ENCODE results near the gene PRKCD.
A peak's percentile ranks its signal among the peaks of the same experiment; 100 is the strongest.

Gene PRKCD

GRCh38 chr3:53192608-53193007 lies 31.6 kb downstream of the PRKCD start:
- peaks cover 6% of the 10 kb centered on the region for H3K4me1 Mint-ChIP-seq (ENCODE audit: low read depth)
- H3K9me3 Mint-ChIP-seq = no peaks in the 10 kb centered on the region
- no peak overlapping the region for H3K27ac Mint-ChIP-seq
- no peak for DNase-seq (ENCODE audit: low spot score)
- H3K36me3 Mint-ChIP-seq (ENCODE audit: low read depth) = peaks cover 6% of the 10 kb centered on the region
- H3K4me3 Mint-ChIP-seq = no peak overlapping the region
- no peaks in the 10 kb centered on the region for H3K27me3 Mint-ChIP-seq (ENCODE audit: low read depth)

DNA sequence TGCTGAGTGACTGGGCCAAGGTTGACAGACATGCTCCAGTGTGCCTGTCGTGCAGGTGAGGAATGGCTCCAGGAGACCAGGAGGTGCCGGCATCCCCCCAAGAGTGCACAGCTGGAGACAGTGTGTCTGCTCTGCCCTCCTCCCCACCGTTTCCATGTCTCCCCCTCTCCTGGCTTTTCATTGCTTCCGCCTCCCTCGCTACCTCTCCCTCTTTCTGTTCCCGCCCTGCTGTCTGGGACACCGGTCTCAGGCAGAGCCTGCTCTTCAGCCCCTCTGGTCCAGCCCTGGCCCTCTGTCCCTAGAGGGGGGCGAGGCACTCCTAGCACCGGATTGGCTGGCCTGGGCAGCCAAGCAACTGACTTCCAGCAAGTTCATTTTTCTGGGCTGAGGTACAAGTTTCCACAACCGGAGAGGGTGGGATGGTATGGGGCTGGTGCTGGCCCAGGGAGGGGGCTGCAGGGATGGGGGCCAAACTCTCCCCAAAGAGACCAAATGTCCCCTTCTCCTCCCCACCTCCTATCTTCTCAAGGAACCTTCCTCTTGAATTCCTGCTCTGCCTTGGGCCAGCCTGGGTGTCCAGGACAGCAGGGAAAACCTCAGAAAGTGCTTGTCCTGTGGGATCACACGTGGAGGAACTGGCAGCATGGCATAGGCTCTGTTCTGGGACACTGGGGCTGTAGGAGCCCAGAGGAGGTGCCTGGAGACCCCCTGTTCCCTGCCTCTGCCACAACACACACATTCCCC lies 32.6 kb downstream of the PRKCD start:
- DNase-seq (ENCODE audit: low spot score) = no peak
- Mint-ChIP-seq H3K27me3 (ENCODE audit: low read depth) (no peaks in the 10 kb centered on the region), H3K9me3 (no peaks in the 10 kb centered on the region), H3K36me3 (ENCODE audit: low read depth) (peaks cover 5% of the 10 kb centered on the region), H3K27ac (peak overlapping the region; percentile 67), H3K4me1 (ENCODE audit: low read depth) (peaks cover 6% of the 10 kb centered on the region), H3K4me3 (no peak overlapping the region)

GRCh38 chr3:53194210-53195065 lies 33.4 kb downstream of the PRKCD start:
- DNase-seq (ENCODE audit: low spot score) = no peak
- H3K4me1 Mint-ChIP-seq (ENCODE audit: low read depth) = peaks cover 6% of the 10 kb centered on the region
- no peaks in the 10 kb centered on the region for H3K9me3 Mint-ChIP-seq
- H3K36me3 Mint-ChIP-seq (ENCODE audit: low read depth) = peaks cover 5% of the 10 kb centered on the region
- no peak overlapping the region for H3K4me3 Mint-ChIP-seq
- no peak overlapping the region for H3K27ac Mint-ChIP-seq
- H3K27me3 Mint-ChIP-seq (ENCODE audit: low read depth) = no peaks in the 10 kb centered on the region

DNA sequence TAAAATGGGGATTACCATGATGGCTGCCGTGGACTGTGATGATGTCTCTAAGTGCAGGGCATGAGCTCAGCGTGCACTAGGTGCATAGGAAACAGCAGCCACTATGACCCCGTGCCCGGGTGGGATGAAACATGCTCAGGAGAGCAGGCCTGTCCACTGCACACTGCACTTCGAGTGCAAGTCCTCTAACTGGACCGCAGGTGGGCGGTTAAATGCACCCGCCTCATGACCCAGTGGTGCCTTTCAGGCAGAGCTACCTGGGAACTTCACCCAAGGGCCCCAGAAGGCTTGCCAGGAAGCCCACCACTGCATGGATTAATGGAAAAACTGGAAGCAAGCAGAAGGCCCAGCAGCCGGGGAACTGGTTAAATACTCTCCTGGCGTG lies 34.0 kb downstream of the PRKCD start:
- H3K27ac Mint-ChIP-seq = no peak overlapping the region
- DNase-seq (ENCODE audit: low spot score) = no peak
- peaks cover 2% of the 10 kb centered on the region for H3K36me3 Mint-ChIP-seq (ENCODE audit: low read depth)
- no peaks in the 10 kb centered on the region for H3K9me3 Mint-ChIP-seq
- H3K4me3 Mint-ChIP-seq = no peak overlapping the region
- H3K4me1 Mint-ChIP-seq (ENCODE audit: low read depth) = peaks cover 6% of the 10 kb centered on the region
- H3K27me3 Mint-ChIP-seq (ENCODE audit: low read depth) = no peaks in the 10 kb centered on the region

DNA sequence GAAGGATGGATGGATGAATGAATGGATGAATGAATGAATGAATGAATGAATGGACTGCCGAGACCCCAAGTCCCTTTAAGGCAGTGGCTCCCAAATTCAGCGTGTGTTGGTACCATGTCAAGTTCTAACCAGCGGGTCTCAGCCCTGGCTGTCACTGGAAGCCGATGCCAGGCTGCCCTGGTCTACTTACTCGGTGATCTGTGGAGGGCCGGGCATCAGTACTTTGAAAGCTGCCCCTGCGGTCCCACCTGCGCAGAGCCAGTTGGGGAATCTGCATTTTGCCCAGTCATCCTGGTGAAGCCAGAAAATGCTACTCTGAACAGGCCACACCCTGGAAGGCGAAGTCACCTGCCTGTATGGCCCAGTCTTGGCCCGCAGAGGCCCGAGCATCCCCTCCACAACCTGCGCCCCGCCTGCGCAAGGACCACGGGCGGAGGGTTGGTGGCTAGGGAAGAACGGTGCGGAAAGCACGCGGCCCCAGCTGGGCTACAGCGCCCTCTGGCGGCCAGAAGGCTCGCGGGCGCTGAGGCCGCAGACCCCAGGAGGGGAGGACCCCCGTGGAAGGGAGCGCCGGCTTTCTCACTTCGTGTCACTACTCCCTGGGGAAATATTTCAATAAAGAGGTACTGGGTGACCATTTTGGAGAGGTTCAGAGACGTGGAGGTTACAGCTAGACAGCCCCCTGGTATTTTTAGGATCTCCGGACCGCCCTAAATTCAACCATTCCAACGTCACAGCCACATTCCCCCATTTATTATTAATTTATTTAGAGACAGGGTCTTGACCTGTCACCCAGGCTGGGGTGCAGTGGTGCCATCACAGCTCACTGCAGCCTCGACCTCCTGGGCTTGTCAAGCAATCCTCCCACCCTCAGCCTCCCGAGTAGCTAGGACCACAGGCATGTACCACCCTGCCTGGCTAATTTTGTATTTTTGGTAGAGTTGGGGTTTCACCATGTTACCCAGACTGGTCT lies 34.9 kb downstream of the PRKCD start:
- Mint-ChIP-seq H3K27me3 (ENCODE audit: low read depth) (no peaks in the 10 kb centered on the region), H3K4me3 (no peak overlapping the region), H3K9me3 (no peaks in the 10 kb centered on the region), H3K27ac (no peak overlapping the region), H3K36me3 (ENCODE audit: low read depth) (no peaks in the 10 kb centered on the region), H3K4me1 (ENCODE audit: low read depth) (peaks cover 6% of the 10 kb centered on the region)
- DNase-seq (ENCODE audit: low spot score) = peak; percentile 52

DNA sequence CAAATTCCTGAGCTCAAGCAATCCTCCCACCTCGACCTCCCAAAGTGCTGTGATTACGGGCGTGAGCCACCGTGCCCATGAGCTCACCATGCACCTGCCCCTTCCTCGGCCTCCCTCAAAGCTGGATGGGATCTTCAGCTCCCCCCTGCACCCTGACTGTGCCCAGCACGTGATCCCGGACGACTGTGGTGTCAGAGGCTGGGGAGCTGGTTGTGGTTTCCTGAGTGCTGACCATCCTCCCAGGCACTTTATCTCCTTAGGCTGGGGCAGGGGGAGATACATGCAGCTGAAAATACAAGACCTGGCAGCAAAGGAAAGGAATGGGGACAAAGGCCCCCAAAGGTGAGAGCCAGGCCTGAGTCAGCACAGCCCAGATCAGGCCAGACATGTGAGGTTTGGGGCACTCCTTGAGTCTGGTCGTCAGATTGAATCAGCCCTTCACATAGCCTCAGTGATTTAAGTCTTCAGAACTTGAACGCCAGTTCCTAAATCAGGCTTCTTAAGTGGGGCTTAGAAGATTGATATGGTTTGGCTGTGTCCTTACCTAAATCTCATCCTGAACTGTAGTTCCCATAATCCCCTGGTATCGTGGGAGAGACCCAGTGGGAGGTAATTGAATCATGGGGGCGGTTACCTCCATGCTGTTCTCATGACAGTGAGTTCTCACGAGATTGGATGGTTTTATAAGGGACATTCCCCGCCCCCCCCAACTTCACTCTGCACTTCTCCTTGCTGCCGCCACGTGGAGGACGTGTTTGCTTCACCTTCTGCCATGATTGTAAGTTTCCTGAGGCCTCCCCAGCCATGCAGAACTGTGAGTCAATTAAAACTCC lies 35.8 kb downstream of the PRKCD start:
- DNase-seq (ENCODE audit: low spot score) = peak; percentile 17
- H3K4me3 Mint-ChIP-seq = no peak overlapping the region

GRCh38 chr3:53198256-53198977 lies 37.4 kb downstream of the PRKCD start:
- DNase-seq (ENCODE audit: low spot score) = no peak
- no peaks in the 10 kb centered on the region for H3K27me3 Mint-ChIP-seq (ENCODE audit: low read depth)
- no peaks in the 10 kb centered on the region for H3K9me3 Mint-ChIP-seq
- H3K36me3 Mint-ChIP-seq (ENCODE audit: low read depth) = no peaks in the 10 kb centered on the region
- no peak overlapping the region for H3K27ac Mint-ChIP-seq
- no peak overlapping the region for H3K4me3 Mint-ChIP-seq
- peaks cover 3% of the 10 kb centered on the region for H3K4me1 Mint-ChIP-seq (ENCODE audit: low read depth)

More for the DNA sequence above, 35.8 kb downstream of the PRKCD start:
- Mint-ChIP-seq H3K27me3 (ENCODE audit: low read depth) (no peaks in the 10 kb centered on the region), H3K4me1 (ENCODE audit: low read depth) (peaks cover 6% of the 10 kb centered on the region), H3K27ac (no peak overlapping the region), H3K9me3 (no peaks in the 10 kb centered on the region), H3K36me3 (ENCODE audit: low read depth) (no peaks in the 10 kb centered on the region)

GRCh38 chr3:53198996-53199395 lies 38.0 kb downstream of the PRKCD start:
- no peak for DNase-seq (ENCODE audit: low spot score)
- Mint-ChIP-seq H3K27ac (no peak overlapping the region), H3K36me3 (ENCODE audit: low read depth) (no peaks in the 10 kb centered on the region), H3K4me1 (ENCODE audit: low read depth) (peaks cover 3% of the 10 kb centered on the region), H3K27me3 (ENCODE audit: low read depth) (no peaks in the 10 kb centered on the region), H3K9me3 (no peaks in the 10 kb centered on the region), H3K4me3 (no peak overlapping the region)

GRCh38 chr3:53199834-53200233 lies 38.8 kb downstream of the PRKCD start:
- no peaks in the 10 kb centered on the region for H3K27me3 Mint-ChIP-seq (ENCODE audit: low read depth)
- H3K4me3 Mint-ChIP-seq = no peak overlapping the region
- peaks cover 3% of the 10 kb centered on the region for H3K4me1 Mint-ChIP-seq (ENCODE audit: low read depth)
- H3K36me3 Mint-ChIP-seq (ENCODE audit: low read depth) = no peaks in the 10 kb centered on the region
- H3K27ac Mint-ChIP-seq = no peak overlapping the region
- DNase-seq (ENCODE audit: low spot score) = no peak
- H3K9me3 Mint-ChIP-seq = no peaks in the 10 kb centered on the region

GRCh38 chr3:53200501-53201498 lies 39.8 kb downstream of the PRKCD start:
- H3K4me3 Mint-ChIP-seq = no peak overlapping the region
- no peak for DNase-seq (ENCODE audit: low spot score)
- H3K27ac Mint-ChIP-seq = no peak overlapping the region
- no peaks in the 10 kb centered on the region for H3K9me3 Mint-ChIP-seq
- no peaks in the 10 kb centered on the region for H3K4me1 Mint-ChIP-seq (ENCODE audit: low read depth)
- no peaks in the 10 kb centered on the region for H3K27me3 Mint-ChIP-seq (ENCODE audit: low read depth)
- H3K36me3 Mint-ChIP-seq (ENCODE audit: low read depth) = no peaks in the 10 kb centered on the region

DNA sequence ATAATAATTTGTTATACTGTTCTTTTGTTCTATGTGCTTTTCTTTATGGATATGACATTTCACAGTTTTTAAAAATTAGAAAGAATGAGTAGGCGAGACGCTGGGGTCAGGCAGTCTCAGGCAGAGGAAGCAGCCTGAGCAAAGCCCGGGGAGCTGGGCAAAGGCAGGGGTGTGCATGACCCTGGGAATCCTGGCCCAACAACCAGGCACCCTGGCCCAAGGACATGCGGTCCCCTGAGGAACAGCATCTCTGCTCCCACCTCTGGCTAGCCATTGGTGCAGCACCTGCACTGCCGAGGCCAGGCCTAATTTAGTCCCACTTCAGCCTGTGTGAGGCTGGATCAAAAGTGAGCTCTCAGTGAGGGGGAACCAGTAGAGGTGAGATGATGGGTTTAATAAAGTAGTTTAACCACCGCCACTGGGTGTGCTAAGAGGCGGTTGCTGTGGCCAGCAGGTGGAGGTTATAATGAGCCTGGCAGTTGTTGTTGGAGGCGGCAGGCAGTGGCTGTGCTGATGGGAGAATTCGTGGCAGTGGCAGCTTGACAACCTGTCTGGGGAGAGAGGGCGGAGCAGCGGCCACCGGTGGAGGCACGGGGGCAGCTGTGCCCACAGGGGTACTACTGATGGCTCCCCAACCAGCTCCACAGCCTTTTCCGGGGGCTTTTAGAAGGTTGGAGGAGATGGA lies 41.5 kb downstream of the PRKCD start:
- Mint-ChIP-seq H3K4me1 (ENCODE audit: low read depth) (no peaks in the 10 kb centered on the region), H3K27me3 (ENCODE audit: low read depth) (no peaks in the 10 kb centered on the region), H3K9me3 (peaks cover 7% of the 10 kb centered on the region), H3K36me3 (ENCODE audit: low read depth) (no peaks in the 10 kb centered on the region), H3K4me3 (no peak overlapping the region), H3K27ac (no peak overlapping the region)
- DNase-seq (ENCODE audit: low spot score) = no peak

All from T-helper 2 cell treated with Interferon-gamma antibody and Interleukin-4, amounts not matched to agents 5 μg/mL and 100 μg/mL, for 36 hours (primary cell).